Measurements from ENCODE around the gene MOSPD2. TPM values are rescaled to one million over a fixed set of nuclear protein-coding genes. Genes with fewer than 3 reads are reported as not detected.

Gene MOSPD2
- total RNA-seq, 4 donors from 2014 or later: 10.8 to 21.4 (median 17.4) TPM

DNA sequence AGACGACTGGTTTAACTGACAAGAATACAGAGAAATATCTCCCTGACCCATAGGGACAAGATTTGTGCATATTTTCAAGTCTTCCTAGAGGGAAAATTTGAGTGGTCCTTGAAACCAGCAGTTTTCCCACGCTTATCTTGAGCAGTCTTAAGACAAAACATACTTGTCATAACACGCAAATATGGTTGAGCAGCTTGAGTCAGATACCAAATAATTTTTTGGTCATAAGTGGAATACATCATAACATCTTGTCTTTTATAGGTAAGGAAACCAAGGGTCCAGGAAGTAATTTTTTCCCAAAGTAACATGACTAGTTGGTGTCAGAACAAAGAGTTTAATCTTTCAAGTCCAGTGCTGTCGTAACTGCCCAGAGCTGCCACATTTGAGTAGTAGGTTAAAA, 50.5 kb downstream of the MOSPD2 start:
- WGBS, 2 donors (ENCODE audit: low coverage in 1 of 2): 76 to 93% methylated on average over 3 to 4 of the region's 4 CpGs

DNA sequence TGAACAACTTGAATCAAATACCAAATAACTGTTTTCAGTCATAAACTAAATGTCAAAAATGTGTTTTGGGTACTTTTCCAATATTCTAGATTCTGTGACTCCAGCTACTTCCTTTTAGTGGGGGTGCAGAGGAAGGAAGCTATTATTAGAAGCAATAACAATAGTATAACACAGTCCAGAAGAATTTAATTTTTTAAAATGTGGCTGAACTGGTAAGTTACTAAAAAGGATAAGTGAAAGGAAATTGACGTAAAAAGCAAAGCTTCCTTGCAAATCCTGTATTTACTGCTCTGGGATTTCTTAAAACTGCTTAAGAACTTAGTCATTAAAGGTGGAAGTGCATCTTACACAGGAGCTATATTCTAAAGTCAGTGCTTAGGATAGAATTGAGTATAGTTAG, 53.2 kb downstream of the MOSPD2 start:
- Histone ChIP-seq H3K4me3 (no peak overlapping the region), H3K36me3 (no peaks in the 10 kb centered on the region), H3K27ac (no peak overlapping the region), H3K27me3 (no peaks in the 10 kb centered on the region), H3K4me1 (no peaks in the 10 kb centered on the region), H3K9me3 (no peaks in the 10 kb centered on the region)
- TF ChIP-seq EP300 (IDR thresholded peaks at IDR 0.05; ENCODE audit: low read depth) (no peak), POLR2AphosphoS5 (IDR thresholded peaks at IDR 0.05) (no peak), POLR2A (IDR thresholded peaks at IDR 0.05) (no peak)
- TF ChIP-seq, protein P1, sequence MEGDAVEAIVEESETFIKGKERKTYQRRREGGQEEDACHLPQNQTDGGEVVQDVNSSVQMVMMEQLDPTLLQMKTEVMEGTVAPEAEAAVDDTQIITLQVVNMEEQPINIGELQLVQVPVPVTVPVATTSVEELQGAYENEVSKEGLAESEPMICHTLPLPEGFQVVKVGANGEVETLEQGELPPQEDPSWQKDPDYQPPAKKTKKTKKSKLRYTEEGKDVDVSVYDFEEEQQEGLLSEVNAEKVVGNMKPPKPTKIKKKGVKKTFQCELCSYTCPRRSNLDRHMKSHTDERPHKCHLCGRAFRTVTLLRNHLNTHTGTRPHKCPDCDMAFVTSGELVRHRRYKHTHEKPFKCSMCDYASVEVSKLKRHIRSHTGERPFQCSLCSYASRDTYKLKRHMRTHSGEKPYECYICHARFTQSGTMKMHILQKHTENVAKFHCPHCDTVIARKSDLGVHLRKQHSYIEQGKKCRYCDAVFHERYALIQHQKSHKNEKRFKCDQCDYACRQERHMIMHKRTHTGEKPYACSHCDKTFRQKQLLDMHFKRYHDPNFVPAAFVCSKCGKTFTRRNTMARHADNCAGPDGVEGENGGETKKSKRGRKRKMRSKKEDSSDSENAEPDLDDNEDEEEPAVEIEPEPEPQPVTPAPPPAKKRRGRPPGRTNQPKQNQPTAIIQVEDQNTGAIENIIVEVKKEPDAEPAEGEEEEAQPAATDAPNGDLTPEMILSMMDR (IDR thresholded peaks at IDR 0.05): no peak
- no peak for DNase-seq
- WGBS, 2 donors (ENCODE audit: low coverage in 1 of 2): 81% methylated on average over 1 of the region's 1 CpG; no CpG with 5 or more reads in 1 of the 2 donors
- intact Hi-C loops (cut with DNase I; ENCODE audit: low total_unique reads) (no loop called here), in situ Hi-C loops (cut with MboI; ENCODE audit: low pct_ligation_motif_present in 1 of 4, low pct_unique_long_range_greater_than_20kb in 1 of 4, low sequenced_read_pairs in 3 of 4) (no loop called here)

More for the DNA sequence above, 50.5 kb downstream of the MOSPD2 start:
- Histone ChIP-seq H3K27ac (no peak overlapping the region), H3K4me3 (no peak overlapping the region), H3K36me3 (no peaks in the 10 kb centered on the region), H3K27me3 (no peaks in the 10 kb centered on the region), H3K4me1 (no peaks in the 10 kb centered on the region), H3K9me3 (no peaks in the 10 kb centered on the region)
- in situ Hi-C loops (cut with MboI; ENCODE audit: low pct_ligation_motif_present in 1 of 4, low pct_unique_long_range_greater_than_20kb in 1 of 4, low sequenced_read_pairs in 3 of 4) (no loop called here), intact Hi-C loops (cut with DNase I; ENCODE audit: low total_unique reads) (no loop called here)
- DNase-seq: no peak
- TF ChIP-seq POLR2A (IDR thresholded peaks at IDR 0.05): no peak
- TF ChIP-seq, protein P1 (IDR thresholded peaks at IDR 0.05): no peak
- no peak for TF ChIP-seq POLR2AphosphoS5 (IDR thresholded peaks at IDR 0.05)
- no peak for TF ChIP-seq EP300 (IDR thresholded peaks at IDR 0.05; ENCODE audit: low read depth)

DNA sequence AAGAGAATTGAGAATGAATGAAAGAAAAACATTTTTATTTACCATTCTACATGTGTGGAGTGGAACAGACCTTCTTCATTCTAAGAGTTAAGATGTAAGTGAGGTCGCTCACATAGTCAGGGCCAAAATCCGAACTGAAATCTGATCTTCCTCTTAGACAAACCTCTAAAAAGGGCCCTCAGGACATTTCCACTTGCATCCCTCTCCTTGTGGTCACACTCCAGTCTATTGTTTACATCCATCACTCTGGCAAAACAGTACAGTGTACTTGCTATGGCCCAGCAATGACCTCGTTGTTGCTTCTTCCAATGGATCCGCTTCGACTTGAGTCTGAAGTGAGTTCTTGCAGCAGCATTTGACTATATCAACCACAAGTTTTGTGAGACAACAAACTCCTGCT, 54.2 kb downstream of the MOSPD2 start:
- TF ChIP-seq, protein P1 (IDR thresholded peaks at IDR 0.05): no peak
- TF ChIP-seq EP300 (IDR thresholded peaks at IDR 0.05; ENCODE audit: low read depth): no peak
- TF ChIP-seq POLR2AphosphoS5 (IDR thresholded peaks at IDR 0.05): no peak
- TF ChIP-seq POLR2A (IDR thresholded peaks at IDR 0.05): no peak
- H3K4me3 ChIP-seq: no peak overlapping the region
- in situ Hi-C loops (cut with MboI; ENCODE audit: low pct_ligation_motif_present in 1 of 4, low pct_unique_long_range_greater_than_20kb in 1 of 4, low sequenced_read_pairs in 3 of 4): no loop called here
- 83% methylated on average over 5 of the region's 5 CpGs; no CpG with 5 or more reads in 1 of the 2 donors for WGBS, 2 donors (ENCODE audit: low coverage in 1 of 2)
- H3K36me3 ChIP-seq: no peaks in the 10 kb centered on the region
- H3K27ac ChIP-seq: no peak overlapping the region
- no peaks in the 10 kb centered on the region for H3K27me3 ChIP-seq
- no peaks in the 10 kb centered on the region for H3K4me1 ChIP-seq
- DNase-seq: no peak
- intact Hi-C loops (cut with DNase I; ENCODE audit: low total_unique reads): no loop called here
- H3K9me3 ChIP-seq: no peaks in the 10 kb centered on the region

DNA sequence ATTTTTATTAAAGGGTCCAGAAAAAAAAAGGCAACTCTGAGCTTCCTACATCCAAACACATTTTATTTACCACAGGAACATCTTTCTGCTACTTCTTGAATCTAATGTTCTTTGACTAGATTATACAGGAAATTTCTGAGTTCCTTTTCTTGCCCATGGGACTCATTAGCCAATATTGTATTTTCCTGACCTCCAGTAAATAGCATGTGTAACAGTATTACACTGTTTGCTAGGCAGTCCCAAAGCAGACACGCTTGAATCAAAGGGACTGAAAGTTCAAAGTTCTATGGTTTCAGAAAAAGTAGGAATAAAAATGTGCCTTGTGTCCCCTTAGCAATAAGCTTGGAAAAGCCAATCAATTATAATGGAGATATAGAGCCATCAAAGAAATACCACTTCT, 57.4 kb downstream of the MOSPD2 start:
- intact Hi-C loops (cut with DNase I; ENCODE audit: low total_unique reads): no loop called here
- Histone ChIP-seq H3K9me3 (no peaks in the 10 kb centered on the region), H3K27me3 (no peaks in the 10 kb centered on the region), H3K36me3 (peaks cover 0 to 1% (median 0%) of the 10 kb centered on the region in 4 donors), H3K27ac (no peak overlapping the region), H3K4me1 (no peaks in the 10 kb centered on the region), H3K4me3 (no peak overlapping the region)
- DNase-seq: no peak
- no peak for TF ChIP-seq POLR2A (IDR thresholded peaks at IDR 0.05)
- TF ChIP-seq POLR2AphosphoS5 (IDR thresholded peaks at IDR 0.05): no peak
- no peak for TF ChIP-seq EP300 (IDR thresholded peaks at IDR 0.05; ENCODE audit: low read depth)
- TF ChIP-seq, protein P1 (IDR thresholded peaks at IDR 0.05): no peak
- in situ Hi-C loops (cut with MboI; ENCODE audit: low pct_ligation_motif_present in 1 of 4, low pct_unique_long_range_greater_than_20kb in 1 of 4, low sequenced_read_pairs in 3 of 4): no loop called here
- WGBS, 2 donors (ENCODE audit: low coverage in 1 of 2): 59% methylated on average over 1 of the region's 1 CpG; no CpG with 5 or more reads in 1 of the 2 donors

All from transverse colon (tissue), 4 donors.